ENCODE results near the gene DDX39B. TPM values are rescaled to one million over a fixed set of nuclear protein-coding genes. Genes with fewer than 3 reads are reported as not detected.

DDX39B gene
- total and polyA plus RNA-seq, 9 of the 15 experiments (the other 6 are each of a cell fraction or from before 2014, with no cell fraction given), result 479 to 869 (median 592) TPM

DNA sequence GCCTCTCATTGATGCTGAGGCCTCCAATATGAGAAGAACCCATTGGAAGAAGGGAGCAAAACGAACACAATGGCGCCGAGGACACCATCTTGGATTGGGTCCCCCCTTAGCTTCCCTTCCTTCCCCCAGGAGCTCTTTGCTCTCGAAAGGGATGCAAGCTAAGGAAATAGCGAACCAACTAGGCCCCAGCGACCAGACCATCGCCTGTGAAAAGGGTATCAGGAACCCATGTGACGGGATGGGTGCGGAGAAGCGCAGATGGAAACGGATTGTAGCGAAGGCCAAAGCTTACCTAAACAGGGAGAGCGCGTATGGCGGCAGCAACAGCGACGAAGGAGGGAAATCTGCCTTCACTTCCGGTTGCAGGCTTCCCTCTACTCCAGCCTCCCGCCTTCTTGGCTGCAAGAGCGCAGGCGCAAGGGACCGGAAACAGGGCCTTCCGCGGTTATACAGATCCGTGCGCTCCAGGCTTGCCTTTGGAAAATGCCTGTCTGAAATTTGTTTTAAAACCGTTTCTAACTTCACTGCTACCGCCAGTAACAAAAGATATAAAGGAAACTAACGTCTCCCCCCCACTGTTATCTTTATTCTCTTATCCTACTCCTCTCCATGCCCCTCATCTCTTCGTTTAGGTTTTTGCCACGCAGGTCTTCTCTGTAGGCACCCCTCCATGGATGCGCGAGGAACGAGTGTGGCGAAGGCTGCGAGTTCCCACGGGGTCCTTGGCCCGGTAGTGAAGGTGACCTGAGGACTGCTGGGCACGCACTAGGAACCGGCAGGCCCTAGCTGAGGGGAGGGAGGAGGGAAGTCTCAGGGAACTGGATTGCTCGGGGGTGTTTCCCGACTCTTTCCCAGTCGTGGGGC lies at the start of gene DDX39B (continued):
- TF ChIP-seq, protein P1, sequence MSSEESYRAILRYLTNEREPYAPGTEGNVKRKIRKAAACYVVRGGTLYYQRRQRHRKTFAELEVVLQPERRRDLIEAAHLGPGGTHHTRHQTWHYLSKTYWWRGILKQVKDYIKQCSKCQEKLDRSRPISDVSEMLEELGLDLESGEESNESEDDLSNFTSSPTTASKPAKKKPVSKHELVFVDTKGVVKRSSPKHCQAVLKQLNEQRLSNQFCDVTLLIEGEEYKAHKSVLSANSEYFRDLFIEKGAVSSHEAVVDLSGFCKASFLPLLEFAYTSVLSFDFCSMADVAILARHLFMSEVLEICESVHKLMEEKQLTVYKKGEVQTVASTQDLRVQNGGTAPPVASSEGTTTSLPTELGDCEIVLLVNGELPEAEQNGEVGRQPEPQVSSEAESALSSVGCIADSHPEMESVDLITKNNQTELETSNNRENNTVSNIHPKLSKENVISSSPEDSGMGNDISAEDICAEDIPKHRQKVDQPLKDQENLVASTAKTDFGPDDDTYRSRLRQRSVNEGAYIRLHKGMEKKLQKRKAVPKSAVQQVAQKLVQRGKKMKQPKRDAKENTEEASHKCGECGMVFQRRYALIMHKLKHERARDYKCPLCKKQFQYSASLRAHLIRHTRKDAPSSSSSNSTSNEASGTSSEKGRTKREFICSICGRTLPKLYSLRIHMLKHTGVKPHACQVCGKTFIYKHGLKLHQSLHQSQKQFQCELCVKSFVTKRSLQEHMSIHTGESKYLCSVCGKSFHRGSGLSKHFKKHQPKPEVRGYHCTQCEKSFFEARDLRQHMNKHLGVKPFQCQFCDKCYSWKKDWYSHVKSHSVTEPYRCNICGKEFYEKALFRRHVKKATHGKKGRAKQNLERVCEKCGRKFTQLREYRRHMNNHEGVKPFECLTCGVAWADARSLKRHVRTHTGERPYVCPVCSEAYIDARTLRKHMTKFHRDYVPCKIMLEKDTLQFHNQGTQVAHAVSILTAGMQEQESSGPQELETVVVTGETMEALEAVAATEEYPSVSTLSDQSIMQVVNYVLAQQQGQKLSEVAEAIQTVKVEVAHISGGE (CRISPR knock-in tag; IDR thresholded peaks at IDR 0.05), result peak; percentile 46 to 96 (median 68); a peak in 5 of 6 replicates
- TF ChIP-seq BRCA1 (IDR thresholded peaks at IDR 0.05) (no peak), BRCA1 (CRISPR knock-in tag; IDR thresholded peaks at IDR 0.05) (no peak; the same call in 1 of the 2 replicates), MXD1 (CRISPR knock-in tag; IDR thresholded peaks at IDR 0.05; ENCODE audit: borderline replicate concordance, poor library complexity, severe bottlenecking) (no peak), WHSC1 (IDR thresholded peaks at IDR 0.05; ENCODE audit: low read length) (no peak), ARNT (IDR thresholded peaks at IDR 0.05) (peak; percentile 87 to 92), ZNF398 (CRISPR knock-in tag; IDR thresholded peaks at IDR 0.05) (no peak), TRIM24 (IDR thresholded peaks at IDR 0.05) (peak in 1 of 2 experiments; percentile 92; a peak in 3 of 4 replicates), TCF3 (CRISPR knock-in tag; IDR thresholded peaks at IDR 0.05) (peak; percentile 46), EGR1 (conservative IDR thresholded peaks at IDR 0.05) (no peak; the same call in 1 of the 2 replicates), ZKSCAN8 (CRISPR knock-in tag; IDR thresholded peaks at IDR 0.05) (no peak), MBD2 (IDR thresholded peaks at IDR 0.05; ENCODE audit: borderline replicate concordance, low read depth) (peak; percentile 85), ZFP1 (CRISPR knock-in tag; IDR thresholded peaks at IDR 0.05) (peak; percentile 45; the same call in 1 of the 2 replicates), PPARD (CRISPR knock-in tag; IDR thresholded peaks at IDR 0.05) (no peak), ZNF282 (CRISPR knock-in tag; IDR thresholded peaks at IDR 0.05) (no peak), ARID2 (IDR thresholded peaks at IDR 0.05) (no peak)
- TF ChIP-seq, protein P2, sequence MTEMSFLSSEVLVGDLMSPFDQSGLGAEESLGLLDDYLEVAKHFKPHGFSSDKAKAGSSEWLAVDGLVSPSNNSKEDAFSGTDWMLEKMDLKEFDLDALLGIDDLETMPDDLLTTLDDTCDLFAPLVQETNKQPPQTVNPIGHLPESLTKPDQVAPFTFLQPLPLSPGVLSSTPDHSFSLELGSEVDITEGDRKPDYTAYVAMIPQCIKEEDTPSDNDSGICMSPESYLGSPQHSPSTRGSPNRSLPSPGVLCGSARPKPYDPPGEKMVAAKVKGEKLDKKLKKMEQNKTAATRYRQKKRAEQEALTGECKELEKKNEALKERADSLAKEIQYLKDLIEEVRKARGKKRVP (CRISPR knock-in tag; IDR thresholded peaks at IDR 0.05), result peak; percentile 66
